NCI-H1048 (cell line): ENCODE measurements around the gene FRK.
"Not testable (repeated sequence)": the region's sequence is repeated elsewhere in the genome, so short reads cannot be mapped to it uniquely, and the experiment has no call there.

Experiments
- DNase-seq: peaks from one replicate; lab custom pipeline; 2025; lab: John Stamatoyannopoulos, UW

FRK gene

GRCh38 chr6:115888687-115889470, 171.8 kb downstream of the FRK start:
- not testable (repeated sequence) for DNase-seq

GRCh38 chr6:115887891-115888290, 172.8 kb downstream of the FRK start:
- no peak for DNase-seq

DNA sequence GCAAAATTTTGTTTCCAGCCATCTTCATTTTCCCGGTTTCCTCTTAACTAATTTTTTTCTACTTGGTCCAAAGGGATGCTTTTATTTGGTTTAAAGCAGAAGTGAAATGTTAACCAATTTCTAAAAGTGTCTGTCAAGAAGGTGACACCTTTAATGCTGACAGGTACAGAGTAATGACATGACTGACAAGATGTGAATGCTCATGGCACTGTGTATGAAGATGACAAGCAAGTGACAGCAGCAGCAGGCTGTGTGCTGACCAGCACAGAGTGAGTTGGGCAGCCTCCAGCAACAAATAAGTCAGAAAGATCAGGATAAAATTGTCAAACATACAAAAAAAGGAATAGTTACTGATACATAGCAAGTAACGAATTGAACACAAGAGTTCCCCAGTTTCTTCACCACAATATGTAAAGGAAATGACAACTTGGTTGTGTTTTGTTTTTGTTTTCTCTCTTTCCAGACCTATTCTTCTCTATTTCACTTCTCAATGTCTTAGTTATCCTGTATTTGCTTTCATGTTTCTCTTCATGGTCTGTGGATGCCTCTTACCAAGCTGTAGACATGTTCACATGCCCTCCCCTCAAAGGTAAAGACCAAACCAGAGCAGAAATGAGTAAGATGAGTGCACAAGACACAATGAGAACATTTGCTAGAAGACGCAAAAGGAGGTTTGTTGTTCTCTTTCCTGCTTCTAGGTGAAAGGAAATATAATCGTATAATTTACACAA, 174.9 kb downstream of the FRK start:
- DNase-seq: no peak

- DNase-seq: no peak
Observed at GRCh38 chr6:115882771-115883170, 177.9 kb downstream of the FRK start.

- DNase-seq: no peak
Observed at GRCh38 chr6:115882174-115882573, 178.5 kb downstream of the FRK start.
